Measurements from ENCODE around the gene CHCHD3. TPM values are rescaled to one million over a fixed set of nuclear protein-coding genes. Genes with fewer than 3 reads are reported as not detected.

Gene CHCHD3
- total RNA-seq, 1 donor from 2014 or later = 50.6 TPM

- no peak overlapping the region for H3K27ac ChIP-seq
- intact Hi-C loops (cut with DNase I) = no loop called here
- H3K4me3 ChIP-seq = no peak overlapping the region
- no peak for DNase-seq (ENCODE audit: extremely low spot score in 2 of 2)
- H3K4me1 ChIP-seq = no peaks in the 10 kb centered on the region
- no peaks in the 10 kb centered on the region for H3K36me3 ChIP-seq
- no peaks in the 10 kb centered on the region for H3K9me3 ChIP-seq
- TF ChIP-seq POLR2A (IDR thresholded peaks at IDR 0.05) (no peak), CTCF (IDR thresholded peaks at IDR 0.05) (no peak), POLR2AphosphoS5 (IDR thresholded peaks at IDR 0.05; ENCODE audit: insufficient read depth in 1 of 2, low read depth in 1 of 2) (no peak)
- H3K27me3 ChIP-seq = no peaks in the 10 kb centered on the region
These were observed 342.5 kb downstream of the CHCHD3 start for GRCh38 chr7:132739271-132739955.

- Histone ChIP-seq H3K27me3 (no peaks in the 10 kb centered on the region), H3K9me3 (no peaks in the 10 kb centered on the region), H3K36me3 (no peaks in the 10 kb centered on the region), H3K27ac (no peak overlapping the region), H3K4me1 (no peaks in the 10 kb centered on the region), H3K4me3 (no peak overlapping the region)
- TF ChIP-seq POLR2A (IDR thresholded peaks at IDR 0.05) (no peak), POLR2AphosphoS5 (IDR thresholded peaks at IDR 0.05; ENCODE audit: insufficient read depth in 1 of 2, low read depth in 1 of 2) (no peak), CTCF (IDR thresholded peaks at IDR 0.05) (no peak)
- DNase-seq (ENCODE audit: extremely low spot score in 2 of 2) = no peak
- intact Hi-C loops (cut with DNase I) = no loop called here
These were observed 343.6 kb downstream of the CHCHD3 start for GRCh38 chr7:132738254-132738653.

GRCh38 chr7:132735476-132735875, 346.4 kb downstream of the CHCHD3 start:
- no peak for TF ChIP-seq POLR2AphosphoS5 (IDR thresholded peaks at IDR 0.05; ENCODE audit: insufficient read depth in 1 of 2, low read depth in 1 of 2)
- TF ChIP-seq CTCF (IDR thresholded peaks at IDR 0.05) = no peak
- no peak for TF ChIP-seq POLR2A (IDR thresholded peaks at IDR 0.05)
- Histone ChIP-seq H3K4me3 (no peak overlapping the region), H3K9me3 (no peaks in the 10 kb centered on the region), H3K27ac (no peak overlapping the region), H3K27me3 (no peaks in the 10 kb centered on the region), H3K36me3 (no peaks in the 10 kb centered on the region), H3K4me1 (no peaks in the 10 kb centered on the region)
- intact Hi-C loops (cut with DNase I) = no loop called here
- DNase-seq (ENCODE audit: extremely low spot score in 2 of 2) = no peak

Small RNA genes lying within 50 kb of the gene (small RNA-seq; reads per million reads assigned to genes)
- gene RF00218 (not detected), gene RNU6-92P (not detected)

Other genes with a start within 250 kb of the CHCHD3 start
- gene EXOC4, start 171.0 kb upstream of the CHCHD3 start, total RNA-seq = 99.2 TPM

Data from vagina (tissue), 2 donors.